ENCODE measurements around the gene RABGAP1L.

Gene RABGAP1L

DNA sequence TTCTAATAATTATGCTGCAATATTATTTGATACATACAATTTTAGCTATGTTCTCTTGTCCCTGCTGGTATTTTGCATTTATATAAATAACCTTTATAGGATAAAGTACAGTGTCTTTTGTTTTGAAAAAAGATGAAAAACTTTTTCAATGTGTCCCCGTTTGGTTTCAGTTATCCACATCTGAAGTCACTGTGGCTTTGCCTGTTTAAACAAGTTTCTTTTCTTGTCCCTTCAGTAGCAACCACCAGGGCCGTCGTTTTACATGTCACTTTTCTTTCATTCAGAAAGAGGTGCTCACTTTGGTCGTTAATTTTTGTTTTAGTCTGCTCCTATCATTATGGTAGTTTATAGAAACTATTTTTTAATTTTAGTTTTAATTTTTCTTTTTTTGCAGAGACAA lies 41.4 kb downstream of the RABGAP1L start:
- no peak for DNase-seq (ENCODE audit: low spot score)
- no peak overlapping the region for H3K27ac ChIP-seq
- no peak overlapping the region for H3K4me3 ChIP-seq
- TF ChIP-seq, protein P1, sequence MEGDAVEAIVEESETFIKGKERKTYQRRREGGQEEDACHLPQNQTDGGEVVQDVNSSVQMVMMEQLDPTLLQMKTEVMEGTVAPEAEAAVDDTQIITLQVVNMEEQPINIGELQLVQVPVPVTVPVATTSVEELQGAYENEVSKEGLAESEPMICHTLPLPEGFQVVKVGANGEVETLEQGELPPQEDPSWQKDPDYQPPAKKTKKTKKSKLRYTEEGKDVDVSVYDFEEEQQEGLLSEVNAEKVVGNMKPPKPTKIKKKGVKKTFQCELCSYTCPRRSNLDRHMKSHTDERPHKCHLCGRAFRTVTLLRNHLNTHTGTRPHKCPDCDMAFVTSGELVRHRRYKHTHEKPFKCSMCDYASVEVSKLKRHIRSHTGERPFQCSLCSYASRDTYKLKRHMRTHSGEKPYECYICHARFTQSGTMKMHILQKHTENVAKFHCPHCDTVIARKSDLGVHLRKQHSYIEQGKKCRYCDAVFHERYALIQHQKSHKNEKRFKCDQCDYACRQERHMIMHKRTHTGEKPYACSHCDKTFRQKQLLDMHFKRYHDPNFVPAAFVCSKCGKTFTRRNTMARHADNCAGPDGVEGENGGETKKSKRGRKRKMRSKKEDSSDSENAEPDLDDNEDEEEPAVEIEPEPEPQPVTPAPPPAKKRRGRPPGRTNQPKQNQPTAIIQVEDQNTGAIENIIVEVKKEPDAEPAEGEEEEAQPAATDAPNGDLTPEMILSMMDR (IDR thresholded peaks at IDR 0.05), result no peak

DNA sequence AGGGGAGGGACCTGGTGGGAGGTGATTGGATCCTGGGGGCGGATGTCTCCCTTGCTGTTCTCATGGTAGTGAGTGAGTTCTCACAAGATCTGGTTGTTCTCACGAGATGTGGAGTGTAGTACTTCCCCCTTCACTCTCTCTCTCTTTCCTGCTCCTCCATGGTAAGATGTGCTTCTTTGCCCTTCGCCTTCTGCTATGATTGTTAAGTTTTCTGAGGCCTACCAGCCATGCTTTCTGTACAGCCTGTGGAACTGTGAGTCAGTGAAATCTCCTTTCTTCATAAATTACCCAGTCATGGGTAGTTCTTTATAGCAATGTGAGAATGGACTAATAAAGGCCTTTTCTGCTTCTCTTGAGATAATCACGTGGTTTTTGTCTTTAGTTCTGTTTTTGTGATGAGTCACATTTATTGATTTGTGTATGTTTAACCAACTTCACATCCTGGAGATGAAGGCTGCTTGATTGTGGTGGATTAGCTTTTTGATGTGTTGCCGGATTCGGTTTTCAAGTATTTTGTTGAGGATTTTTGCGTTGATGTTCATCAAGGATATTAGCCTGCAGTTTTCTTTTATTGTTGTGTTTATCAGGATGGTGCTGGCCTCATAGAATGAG lies 45.5 kb downstream of the RABGAP1L start:
- H3K27ac ChIP-seq, result no peak overlapping the region
- TF ChIP-seq, protein P1 (IDR thresholded peaks at IDR 0.05), result no peak
- H3K4me3 ChIP-seq, result no peak overlapping the region
- DNase-seq (ENCODE audit: low spot score), result no peak

- DNase-seq (ENCODE audit: low spot score), result no peak
- Histone ChIP-seq H3K27ac (no peak overlapping the region), H3K4me3 (no peak overlapping the region)
- TF ChIP-seq, protein P1 (IDR thresholded peaks at IDR 0.05), result no peak
Measured at GRCh38 chr1:174206148-174206836, 47.0 kb downstream of the RABGAP1L start.

- TF ChIP-seq, protein P1 (IDR thresholded peaks at IDR 0.05), result no peak
- H3K4me3 ChIP-seq, result no peak overlapping the region
Measured at GRCh38 chr1:174209347-174210187, 50.2 kb downstream of the RABGAP1L start.

DNA sequence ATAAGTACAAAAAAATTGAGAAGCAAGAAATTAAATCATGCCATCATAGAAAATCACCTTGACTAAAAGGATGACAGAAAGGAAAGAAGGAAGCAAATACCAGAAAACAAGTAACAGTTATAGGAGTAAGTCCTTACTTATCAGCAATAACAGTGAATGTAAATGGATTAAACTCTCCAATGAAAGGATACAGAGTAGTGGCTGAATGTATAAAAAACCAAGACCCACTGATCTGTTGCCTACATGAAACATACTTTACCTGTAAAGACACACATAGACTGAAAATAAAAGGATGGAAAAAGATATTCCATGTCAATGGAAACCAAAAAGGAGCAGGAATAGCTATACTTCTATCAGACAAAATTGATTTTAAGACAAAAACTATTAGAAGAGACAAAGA lies 52.2 kb downstream of the RABGAP1L start:
- no peak for DNase-seq (ENCODE audit: low spot score)
- TF ChIP-seq, protein P1 (IDR thresholded peaks at IDR 0.05), result no peak
- no peak overlapping the region for H3K4me3 ChIP-seq
- no peak overlapping the region for H3K27ac ChIP-seq

More at GRCh38 chr1:174209347-174210187, 50.2 kb downstream of the RABGAP1L start:
- no peak overlapping the region for H3K27ac ChIP-seq
- no peak for DNase-seq (ENCODE audit: low spot score)

GRCh38 chr1:174215766-174216165 lies 56.4 kb downstream of the RABGAP1L start:
- DNase-seq (ENCODE audit: low spot score), result no peak
- Histone ChIP-seq H3K27ac (no peak overlapping the region), H3K4me3 (no peak overlapping the region)
- TF ChIP-seq, protein P1 (IDR thresholded peaks at IDR 0.05), result no peak

Data from coronary artery (tissue), 2 donors.